Activated T-cell treated with anti-CD3 and anti-CD28 coated beads, Interleukin-2, amount 50 U/mL, for 24 hours (primary cell): ENCODE data around the gene OLAH.

Experiments used
- DNase-seq: peaks from one replicate; pipeline ENCODE4 v3.0.0-alpha.2; 2020
- H3K27ac Mint-ChIP-seq: 2 replicates; pipeline ENCODE4 v1.8.0; 2020; ENCODE audit warnings: mild to moderate bottlenecking, mixed read lengths
- H3K27me3 Mint-ChIP-seq: 2 replicates; pipeline ENCODE4 v1.8.0; 2020; ENCODE audit warnings: mixed read lengths
- H3K36me3 Mint-ChIP-seq: 2 replicates; pipeline ENCODE4 v1.8.0; 2020; ENCODE audit warnings: low read depth, mixed read lengths
- H3K4me1 Mint-ChIP-seq: 2 replicates; pipeline ENCODE4 v1.8.0; 2020; ENCODE audit warnings: low read depth, mixed read lengths
- H3K4me3 Mint-ChIP-seq: 2 replicates; pipeline ENCODE4 v1.8.0; 2020; ENCODE audit warnings: mild to moderate bottlenecking, moderate library complexity, mixed read lengths
- H3K9me3 Mint-ChIP-seq: 2 replicates; pipeline ENCODE4 v1.8.0; 2020; ENCODE audit warnings: mixed read lengths

Gene OLAH

DNA sequence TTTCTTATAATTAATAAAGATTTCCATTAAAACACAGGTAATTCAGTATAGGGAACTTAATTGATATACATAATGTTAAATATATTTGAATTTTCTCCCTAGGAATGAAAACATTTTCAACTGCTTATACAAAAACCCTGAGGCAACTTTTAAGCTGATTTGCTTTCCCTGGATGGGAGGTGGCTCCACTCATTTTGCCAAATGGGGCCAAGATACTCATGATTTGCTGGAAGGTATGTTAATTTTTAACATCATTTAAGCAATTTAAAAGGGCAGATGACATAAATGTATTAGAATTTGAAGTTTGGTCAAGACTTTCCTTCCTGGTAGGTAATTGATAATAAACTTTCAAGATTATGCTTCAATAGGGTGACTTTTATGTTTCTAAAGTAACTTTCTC lies 5.8 kb downstream of the OLAH start:
- DNase-seq = no peak
- Mint-ChIP-seq H3K27ac (no peak overlapping the region), H3K9me3 (no peaks in the 10 kb centered on the region), H3K36me3 (no peaks in the 10 kb centered on the region), H3K27me3 (no peaks in the 10 kb centered on the region), H3K4me3 (no peak overlapping the region), H3K4me1 (peaks cover 7% of the 10 kb centered on the region)

DNA sequence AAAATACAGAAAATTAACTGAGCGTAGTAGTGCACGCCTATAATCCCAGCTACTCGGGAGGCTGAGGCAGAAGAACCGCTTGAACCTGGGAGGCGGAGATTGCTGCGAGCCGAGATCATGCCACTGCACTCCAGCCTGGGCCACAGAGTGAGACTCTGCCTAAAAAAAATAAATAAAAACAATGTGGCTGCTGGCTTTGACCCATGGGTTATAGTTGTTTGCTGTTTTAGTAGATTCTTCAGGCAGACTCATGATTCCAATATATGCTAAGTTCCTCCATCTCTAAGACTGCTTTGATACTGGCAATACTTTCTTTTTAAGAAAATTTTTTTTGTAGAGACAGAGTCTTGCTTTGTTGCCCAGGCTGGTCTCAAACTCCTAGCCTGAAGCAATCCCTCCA lies 8.4 kb downstream of the OLAH start:
- Mint-ChIP-seq H3K27ac (no peak overlapping the region), H3K9me3 (no peaks in the 10 kb centered on the region)
- no peak for DNase-seq

DNA sequence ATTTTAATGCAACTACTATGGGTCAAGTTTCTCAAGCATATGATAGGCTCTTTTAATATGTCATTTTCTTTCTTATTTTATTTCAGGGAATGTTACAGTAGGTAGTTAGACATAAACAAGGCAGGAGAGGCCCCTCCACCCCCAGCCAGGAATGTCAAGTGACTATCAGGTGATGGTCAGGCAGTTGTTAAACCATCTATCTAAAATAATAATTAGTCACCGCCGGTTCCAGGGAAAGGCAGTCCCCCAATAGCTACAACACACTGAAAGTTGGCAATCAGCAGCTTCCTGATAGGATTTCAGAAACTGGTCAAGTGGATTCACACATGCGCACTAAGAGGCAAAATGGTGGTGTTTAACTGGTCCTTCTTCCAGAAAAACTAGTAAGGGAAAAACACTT lies 9.3 kb downstream of the OLAH start:
- no peak for DNase-seq
- Mint-ChIP-seq H3K27ac (no peak overlapping the region), H3K27me3 (peaks cover 3% of the 10 kb centered on the region), H3K36me3 (no peaks in the 10 kb centered on the region), H3K4me3 (no peak overlapping the region), H3K9me3 (no peaks in the 10 kb centered on the region), H3K4me1 (no peaks in the 10 kb centered on the region)

More for the DNA sequence above, 8.4 kb downstream of the OLAH start:
- Mint-ChIP-seq H3K4me3 (no peak overlapping the region), H3K36me3 (no peaks in the 10 kb centered on the region), H3K4me1 (no peaks in the 10 kb centered on the region), H3K27me3 (no peaks in the 10 kb centered on the region)

DNA sequence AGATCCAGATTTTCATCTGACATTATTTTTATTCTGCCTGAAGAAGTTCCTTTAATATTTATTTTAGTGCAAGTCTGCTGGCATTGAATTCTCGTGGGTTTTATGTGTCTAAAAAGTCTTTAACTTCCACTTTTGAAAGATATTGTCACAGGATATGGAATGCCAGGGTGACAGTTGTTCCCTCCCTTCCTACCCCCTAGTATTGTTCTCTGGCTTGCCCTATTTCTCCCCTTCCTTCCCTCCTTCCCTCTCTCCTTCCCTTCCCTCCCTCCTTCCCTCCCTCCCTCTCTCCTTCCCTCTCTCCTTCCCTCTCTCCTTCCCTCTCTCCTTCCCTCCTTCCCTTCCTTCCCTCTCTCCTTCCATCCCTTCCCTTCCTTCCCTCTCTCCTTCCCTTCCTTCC lies 14.9 kb downstream of the OLAH start:
- Mint-ChIP-seq H3K4me1 (no peaks in the 10 kb centered on the region), H3K4me3 (no peak overlapping the region), H3K27ac (no peak overlapping the region), H3K36me3 (no peaks in the 10 kb centered on the region), H3K9me3 (peaks cover 10% of the 10 kb centered on the region), H3K27me3 (peaks cover 11% of the 10 kb centered on the region)
- no peak for DNase-seq

DNA sequence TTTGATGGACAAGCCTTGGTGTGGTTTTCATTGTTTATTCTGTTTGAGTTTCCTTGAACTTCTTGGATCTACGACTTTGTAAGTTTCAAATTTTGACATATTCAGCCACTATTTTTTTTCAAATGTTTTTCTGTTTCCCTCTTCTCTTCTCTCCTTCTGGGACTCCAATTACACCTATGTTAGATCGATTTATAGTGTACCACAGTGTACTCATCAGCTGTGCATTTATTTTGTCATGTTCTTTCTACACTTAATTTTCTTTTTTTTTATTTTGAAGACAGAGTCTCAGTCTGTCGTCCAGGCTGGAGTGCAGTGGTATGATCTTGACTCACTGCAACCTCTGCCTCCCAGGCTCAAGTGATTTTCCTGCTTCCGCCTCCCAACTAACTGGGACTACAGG lies 16.2 kb downstream of the OLAH start:
- H3K4me1 Mint-ChIP-seq = no peaks in the 10 kb centered on the region
- peaks cover 14% of the 10 kb centered on the region for H3K27me3 Mint-ChIP-seq
- H3K36me3 Mint-ChIP-seq = no peaks in the 10 kb centered on the region
- DNase-seq = no peak
- H3K4me3 Mint-ChIP-seq = no peak overlapping the region
- H3K27ac Mint-ChIP-seq = no peak overlapping the region
- peaks cover 10% of the 10 kb centered on the region for H3K9me3 Mint-ChIP-seq

DNA sequence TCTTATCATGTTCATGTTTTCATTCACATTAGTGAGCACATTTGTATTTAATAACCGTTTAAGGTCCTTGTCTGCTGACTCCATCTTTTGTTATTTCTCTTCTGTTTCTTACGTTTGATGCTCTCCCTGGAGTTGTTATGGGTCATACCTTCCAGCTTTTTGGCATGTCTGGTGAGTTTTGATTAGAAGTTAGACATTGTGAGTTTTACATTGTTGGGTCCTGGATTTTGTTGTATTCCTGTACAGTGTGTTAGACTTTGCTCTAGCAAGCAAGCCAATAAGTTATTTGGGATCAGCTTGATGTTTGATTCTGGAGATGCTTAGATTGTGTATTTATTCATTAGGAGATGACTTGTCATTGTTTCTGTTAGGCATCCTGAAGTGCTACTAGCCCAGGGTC lies 16.9 kb downstream of the OLAH start:
- Mint-ChIP-seq H3K4me1 (no peaks in the 10 kb centered on the region), H3K36me3 (no peaks in the 10 kb centered on the region), H3K27ac (no peak overlapping the region), H3K27me3 (peaks cover 18% of the 10 kb centered on the region), H3K4me3 (no peak overlapping the region), H3K9me3 (peaks cover 13% of the 10 kb centered on the region)
- no peak for DNase-seq

DNA sequence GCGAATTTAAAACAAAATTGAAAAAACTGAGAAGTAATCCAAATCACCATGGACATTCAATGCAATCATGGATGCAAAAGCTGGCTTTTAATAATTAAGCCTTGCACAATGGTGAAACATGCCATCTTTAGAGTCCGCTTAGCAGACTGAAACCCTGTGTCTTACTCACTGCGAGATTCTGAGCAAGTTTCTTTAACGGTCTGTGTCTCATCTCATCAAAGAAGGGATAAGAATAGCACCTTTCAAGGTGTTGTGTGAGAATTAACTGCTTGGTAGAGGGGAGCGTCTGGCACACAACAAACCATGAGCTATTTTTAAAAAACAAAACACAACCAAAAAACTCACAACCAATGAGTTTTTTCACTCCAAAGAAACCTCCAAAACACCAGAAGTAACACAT lies 23.4 kb downstream of the OLAH start:
- Mint-ChIP-seq H3K27me3 (peaks cover 6% of the 10 kb centered on the region), H3K9me3 (peaks cover 3% of the 10 kb centered on the region), H3K4me3 (no peak overlapping the region), H3K27ac (no peak overlapping the region), H3K4me1 (no peaks in the 10 kb centered on the region), H3K36me3 (no peaks in the 10 kb centered on the region)
- DNase-seq = no peak

DNA sequence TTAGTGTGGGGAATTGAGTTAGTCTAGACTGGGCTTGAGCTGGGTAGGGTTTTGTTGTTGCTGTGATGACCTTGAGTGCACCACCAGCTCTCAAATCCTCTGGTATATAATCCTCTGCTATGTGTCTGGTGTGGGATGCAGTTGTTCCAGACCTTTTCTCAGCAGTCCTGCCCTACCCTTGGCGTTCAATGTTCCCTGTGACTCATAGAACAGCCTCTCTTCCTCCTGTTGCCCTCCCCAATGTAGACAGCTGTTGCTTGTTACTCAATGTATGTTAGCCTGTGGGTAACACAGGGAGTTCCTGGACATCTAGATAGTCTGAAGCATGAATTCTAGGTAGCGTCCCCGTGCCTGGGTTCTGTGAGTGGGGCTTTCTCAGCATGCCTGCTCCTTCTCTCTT lies 25.1 kb downstream of the OLAH start:
- Mint-ChIP-seq H3K27ac (no peak overlapping the region), H3K36me3 (no peaks in the 10 kb centered on the region), H3K4me3 (no peak overlapping the region), H3K27me3 (peaks cover 6% of the 10 kb centered on the region), H3K4me1 (no peaks in the 10 kb centered on the region), H3K9me3 (peaks cover 3% of the 10 kb centered on the region)
- no peak for DNase-seq

DNA sequence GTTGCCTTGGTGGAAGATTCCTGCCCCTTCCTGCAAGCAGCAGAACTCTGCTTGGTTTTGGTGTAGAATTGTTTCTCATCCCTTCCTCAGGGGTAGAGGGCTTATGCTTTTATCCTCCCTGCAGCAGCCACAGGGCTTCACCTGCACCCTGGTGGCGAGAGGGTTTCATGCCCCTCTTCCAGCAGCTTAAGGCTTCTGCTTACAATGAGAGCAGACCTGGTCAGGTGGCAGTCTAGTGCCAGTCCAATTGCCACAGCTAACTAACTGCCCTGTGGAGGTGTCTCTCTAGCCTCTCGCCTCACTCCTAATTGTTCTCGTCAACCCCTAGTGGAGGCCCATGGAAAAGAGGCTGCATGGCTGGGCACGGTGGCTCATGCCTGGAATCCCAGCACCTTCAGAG lies 25.5 kb downstream of the OLAH start:
- H3K36me3 Mint-ChIP-seq = no peaks in the 10 kb centered on the region
- H3K27ac Mint-ChIP-seq = no peak overlapping the region
- no peaks in the 10 kb centered on the region for H3K4me1 Mint-ChIP-seq
- no peak for DNase-seq
- peaks cover 3% of the 10 kb centered on the region for H3K9me3 Mint-ChIP-seq
- peaks cover 5% of the 10 kb centered on the region for H3K27me3 Mint-ChIP-seq
- H3K4me3 Mint-ChIP-seq = no peak overlapping the region

DNA sequence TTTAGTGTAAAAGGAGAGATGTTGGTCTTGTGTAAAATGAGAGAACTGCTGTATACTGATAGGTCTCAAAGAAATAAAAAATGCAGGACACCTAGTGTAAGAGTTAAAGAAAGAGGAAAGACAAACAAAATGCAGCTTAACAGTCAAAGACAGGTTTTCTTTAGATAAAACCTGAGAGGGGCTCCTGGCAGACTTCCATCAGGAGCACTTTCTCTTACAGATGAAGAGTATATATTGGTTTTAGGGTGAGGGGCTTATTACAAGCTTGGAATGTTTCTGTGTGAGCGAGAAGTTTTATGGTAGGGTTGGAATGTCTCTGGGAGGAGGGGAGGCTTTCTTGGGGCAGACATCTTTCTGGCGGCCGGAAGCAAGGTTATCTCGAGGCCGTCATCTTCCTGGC lies 28.6 kb downstream of the OLAH start:
- Mint-ChIP-seq H3K36me3 (no peaks in the 10 kb centered on the region), H3K4me3 (no peak overlapping the region), H3K9me3 (no peaks in the 10 kb centered on the region), H3K27me3 (no peaks in the 10 kb centered on the region), H3K27ac (no peak overlapping the region), H3K4me1 (no peaks in the 10 kb centered on the region)
- DNase-seq = no peak

DNA sequence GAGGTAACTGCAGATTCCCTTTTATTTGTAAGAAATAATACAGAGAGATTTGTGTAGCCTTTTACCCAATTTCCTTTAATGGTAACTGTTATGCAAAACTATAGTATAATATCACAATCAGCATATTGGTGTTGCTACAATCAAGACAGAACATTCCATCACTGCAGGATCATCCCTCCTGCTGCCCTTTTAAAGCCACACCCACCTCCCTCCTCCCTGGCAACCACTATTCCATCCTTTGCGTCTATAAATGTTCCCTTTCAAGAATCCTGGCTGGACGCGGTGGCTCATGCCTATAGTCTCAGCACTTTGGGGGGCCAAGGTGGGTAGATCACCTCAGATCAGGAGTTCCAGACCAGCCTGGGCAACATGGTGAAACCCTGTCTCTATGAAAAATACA lies 31.7 kb downstream of the OLAH start:
- no peak for DNase-seq
- Mint-ChIP-seq H3K27ac (no peak overlapping the region), H3K36me3 (no peaks in the 10 kb centered on the region), H3K4me3 (no peak overlapping the region), H3K27me3 (no peaks in the 10 kb centered on the region), H3K4me1 (no peaks in the 10 kb centered on the region), H3K9me3 (no peaks in the 10 kb centered on the region)

DNA sequence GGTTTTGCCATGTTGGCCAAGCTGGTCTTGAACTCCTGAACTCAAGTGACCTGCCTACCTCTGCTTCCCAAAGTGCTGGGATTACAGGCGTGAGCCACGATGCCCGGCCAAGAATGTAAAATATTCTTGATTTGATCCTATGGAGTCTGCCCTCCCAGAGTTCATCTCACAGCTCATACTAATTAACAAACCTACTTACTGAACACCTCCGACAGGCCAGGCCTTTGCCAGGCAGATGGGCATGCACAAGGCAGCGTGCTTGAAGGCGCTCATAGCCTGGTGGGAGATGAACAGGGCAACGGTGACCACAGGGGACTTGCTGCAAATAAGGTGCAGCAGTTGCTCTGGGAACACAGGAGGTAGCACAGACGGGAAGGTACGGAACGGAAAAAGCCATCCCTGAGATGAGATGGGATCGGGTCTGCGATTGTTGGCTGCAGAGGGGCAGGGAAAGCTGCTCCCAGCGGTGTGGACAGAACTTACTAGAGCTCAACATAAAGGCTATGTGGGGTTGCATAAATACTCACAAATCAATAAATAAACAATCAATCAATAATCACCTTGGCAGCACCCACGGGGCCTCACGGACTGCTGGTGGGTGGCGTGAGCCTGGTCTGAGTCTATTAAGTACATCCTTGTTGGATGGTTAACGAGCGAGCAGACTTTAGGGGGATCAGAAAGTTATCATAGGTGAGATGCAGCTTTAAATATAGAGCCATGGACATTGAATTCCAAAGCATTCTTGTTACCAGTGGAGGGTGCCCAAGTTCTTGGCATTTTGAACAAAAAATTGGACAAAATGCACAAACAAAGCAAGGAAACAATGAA lies 40.1 kb downstream of the OLAH start:
- Mint-ChIP-seq H3K4me3 (peak overlapping the region; percentile 21), H3K9me3 (no peaks in the 10 kb centered on the region), H3K4me1 (no peaks in the 10 kb centered on the region), H3K27ac (no peak overlapping the region), H3K27me3 (no peaks in the 10 kb centered on the region), H3K36me3 (no peaks in the 10 kb centered on the region)
- no peak for DNase-seq

DNA sequence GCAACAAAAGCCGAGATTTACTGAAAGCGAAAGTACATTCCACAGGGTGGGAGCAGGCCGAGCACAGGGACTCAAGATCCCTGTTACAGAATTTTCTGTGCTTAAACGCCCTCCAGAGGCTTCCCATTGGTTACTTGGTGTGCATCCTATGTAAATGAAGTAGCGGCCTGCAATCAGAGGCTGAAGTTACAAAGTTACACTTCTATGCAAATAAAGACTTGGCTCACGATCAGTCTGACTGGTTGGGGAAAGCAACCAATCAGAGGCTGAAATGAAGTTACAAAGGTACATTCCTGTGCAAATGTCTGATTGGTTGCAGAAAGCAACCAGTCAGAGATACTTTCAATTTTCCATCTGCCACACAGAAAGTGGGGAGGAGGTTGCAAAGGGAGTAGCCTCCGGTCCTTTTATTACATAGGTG lies 40.8 kb downstream of the OLAH start:
- peak overlapping the region; percentile 21 for H3K4me3 Mint-ChIP-seq
- H3K36me3 Mint-ChIP-seq = no peaks in the 10 kb centered on the region
- H3K27me3 Mint-ChIP-seq = no peaks in the 10 kb centered on the region
- no peaks in the 10 kb centered on the region for H3K4me1 Mint-ChIP-seq
- H3K9me3 Mint-ChIP-seq = no peaks in the 10 kb centered on the region
- no peak for DNase-seq
- H3K27ac Mint-ChIP-seq = no peak overlapping the region

DNA sequence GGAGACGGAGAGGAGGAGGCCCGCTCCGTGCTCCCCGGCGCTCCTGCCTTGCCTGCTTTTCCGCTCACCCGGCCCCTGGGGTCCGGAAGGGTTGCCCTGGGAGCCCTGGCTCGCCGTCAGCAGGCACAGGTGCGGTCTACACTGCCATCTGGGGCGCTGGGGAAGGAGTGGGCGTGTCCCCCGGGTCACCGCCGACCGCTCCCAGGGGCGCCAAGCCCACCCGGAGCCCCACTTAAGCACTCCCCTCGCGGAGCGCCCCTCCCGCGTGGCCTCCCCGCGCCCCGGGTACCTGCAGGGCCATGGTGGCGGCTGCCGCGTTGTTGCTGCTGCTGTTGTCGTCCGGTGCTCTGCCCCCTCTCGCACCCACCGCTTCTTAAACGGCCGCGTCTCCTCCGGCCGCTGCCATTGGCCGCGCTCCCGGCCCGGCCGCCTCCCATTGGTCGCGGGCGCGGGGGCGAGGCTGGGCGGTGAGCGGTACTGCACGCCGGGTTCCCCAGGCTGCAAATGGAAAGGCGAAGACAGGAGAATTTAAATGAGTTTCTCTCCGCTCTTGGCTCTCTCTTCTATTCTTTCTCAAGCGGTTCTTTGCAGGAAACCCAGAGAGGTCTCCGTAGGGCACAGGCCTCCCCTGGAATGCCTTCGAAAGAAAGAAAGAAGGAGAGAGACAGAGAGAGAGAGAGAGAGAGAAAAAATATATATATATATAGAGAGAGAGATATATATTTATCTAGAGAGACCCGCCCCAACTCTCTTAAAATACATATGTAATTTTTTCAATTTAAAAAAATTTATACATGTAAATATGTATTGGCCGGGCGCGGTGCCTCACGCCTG lies 44.9 kb downstream of the OLAH start, which contains the start of gene ACBD7:
ACBD7 (minus strand) TSS at position 349 of the 834 bp plus-strand sequence; CDS start at position 301, 48 bp downstream.
- H3K9me3 Mint-ChIP-seq = no peaks in the 10 kb centered on the region
- peak; percentile 87 for DNase-seq
- no peaks in the 10 kb centered on the region for H3K27me3 Mint-ChIP-seq
- H3K36me3 Mint-ChIP-seq = no peaks in the 10 kb centered on the region
- H3K4me1 Mint-ChIP-seq = no peaks in the 10 kb centered on the region
- no peak within 1 kb of the TSS for H3K27ac Mint-ChIP-seq
- peak within 1 kb of the TSS; percentile 69 for H3K4me3 Mint-ChIP-seq

DNA sequence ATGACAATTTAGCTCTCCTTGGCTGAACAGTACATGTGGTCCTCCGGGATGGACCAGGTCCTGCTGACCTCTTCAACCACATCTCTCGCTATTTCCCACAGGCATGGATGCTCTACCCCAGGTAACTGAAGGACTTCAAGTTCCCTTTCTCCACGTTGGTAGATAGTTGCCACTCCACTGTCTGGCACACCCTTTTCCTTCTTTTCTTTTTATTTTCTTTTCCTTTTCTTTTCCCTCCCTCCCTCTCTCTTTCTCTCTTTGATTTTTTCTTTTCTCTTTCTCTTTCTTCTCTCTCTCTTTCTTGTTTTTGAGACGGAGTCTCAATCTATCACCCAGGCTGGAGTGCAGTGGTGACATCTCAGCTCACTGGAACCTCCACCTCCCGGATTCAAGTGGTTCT lies 47.7 kb downstream of the OLAH start:
- no peak for DNase-seq
- no peaks in the 10 kb centered on the region for H3K27me3 Mint-ChIP-seq
- no peaks in the 10 kb centered on the region for H3K9me3 Mint-ChIP-seq
- no peak overlapping the region for H3K4me3 Mint-ChIP-seq
- no peak overlapping the region for H3K27ac Mint-ChIP-seq
- peaks cover 3% of the 10 kb centered on the region for H3K4me1 Mint-ChIP-seq
- no peaks in the 10 kb centered on the region for H3K36me3 Mint-ChIP-seq
